Measurements from ENCODE around the gene PTEN.

The PTEN gene

DNA sequence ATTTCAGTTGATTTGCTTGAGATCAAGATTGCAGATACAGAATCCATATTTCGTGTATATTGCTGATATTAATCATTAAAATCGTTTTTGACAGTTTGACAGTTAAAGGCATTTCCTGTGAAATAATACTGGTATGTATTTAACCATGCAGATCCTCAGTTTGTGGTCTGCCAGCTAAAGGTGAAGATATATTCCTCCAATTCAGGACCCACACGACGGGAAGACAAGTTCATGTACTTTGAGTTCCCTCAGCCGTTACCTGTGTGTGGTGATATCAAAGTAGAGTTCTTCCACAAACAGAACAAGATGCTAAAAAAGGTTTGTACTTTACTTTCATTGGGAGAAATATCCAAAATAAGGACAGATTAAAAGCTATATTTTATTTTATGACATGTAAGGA is 94.3 kb downstream of the PTEN start:
- Histone ChIP-seq H3K9ac (ENCODE audit: low read length in 5 of 5) (no peak overlapping the region), H3K4me1 (ENCODE audit: control insufficient read depth in 5 of 5, insufficient read depth in 5 of 5, low read length in 5 of 5) (peaks cover 0 to 14% (median 6%) of the 10 kb centered on the region in 5 donors), H3K27ac (ENCODE audit: low read depth, low read length) (no peak overlapping the region), H3K4me3 (ENCODE audit: low read depth in 1 of 5, low read length in 5 of 5) (no peak overlapping the region), H3K27me3 (ENCODE audit: control insufficient read depth in 5 of 5, insufficient read depth in 4 of 5, low read length in 5 of 5) (no peaks in the 10 kb centered on the region), H3K9me3 (ENCODE audit: control insufficient read depth in 5 of 5, low read length in 5 of 5) (no peaks in the 10 kb centered on the region), H3K36me3 (ENCODE audit: control insufficient read depth in 5 of 5, insufficient read depth in 5 of 5, low read length in 5 of 5) (peaks cover 4 to 26% (median 22%) of the 10 kb centered on the region in 5 donors)

DNA sequence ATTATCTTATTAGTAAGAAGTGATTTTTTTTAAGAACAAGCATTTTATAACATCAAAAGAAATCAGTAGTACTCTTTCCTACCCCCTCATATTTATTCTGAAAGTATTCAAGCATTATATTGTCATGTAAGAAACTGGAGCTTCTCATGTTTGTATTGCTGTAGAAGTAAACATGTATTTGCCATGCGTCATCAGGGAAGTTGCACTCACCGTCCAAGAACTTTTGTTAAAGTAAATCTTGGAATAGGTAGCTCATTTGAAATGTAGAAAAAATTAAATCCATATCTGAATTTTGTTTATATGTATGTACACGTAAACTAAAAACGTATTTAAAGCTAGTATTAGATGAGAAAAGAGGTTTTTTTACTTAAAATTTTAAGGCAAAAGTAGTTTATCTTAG is 96.8 kb downstream of the PTEN start:
- H3K27ac ChIP-seq (ENCODE audit: low read depth, low read length): peak overlapping the region; percentile 76
- no peak overlapping the region for H3K4me3 ChIP-seq (ENCODE audit: low read depth in 1 of 5, low read length in 5 of 5)
- H3K36me3 ChIP-seq (ENCODE audit: control insufficient read depth in 5 of 5, insufficient read depth in 5 of 5, low read length in 5 of 5): peaks cover 4 to 29% (median 20%) of the 10 kb centered on the region in 5 donors
- H3K27me3 ChIP-seq (ENCODE audit: control insufficient read depth in 5 of 5, insufficient read depth in 4 of 5, low read length in 5 of 5): no peaks in the 10 kb centered on the region
- H3K9me3 ChIP-seq (ENCODE audit: control insufficient read depth in 5 of 5, low read length in 5 of 5): no peaks in the 10 kb centered on the region
- no peak overlapping the region for H3K9ac ChIP-seq (ENCODE audit: low read length in 5 of 5)
- peaks cover 0 to 14% (median 6%) of the 10 kb centered on the region in 5 donors for H3K4me1 ChIP-seq (ENCODE audit: control insufficient read depth in 5 of 5, insufficient read depth in 5 of 5, low read length in 5 of 5)

DNA sequence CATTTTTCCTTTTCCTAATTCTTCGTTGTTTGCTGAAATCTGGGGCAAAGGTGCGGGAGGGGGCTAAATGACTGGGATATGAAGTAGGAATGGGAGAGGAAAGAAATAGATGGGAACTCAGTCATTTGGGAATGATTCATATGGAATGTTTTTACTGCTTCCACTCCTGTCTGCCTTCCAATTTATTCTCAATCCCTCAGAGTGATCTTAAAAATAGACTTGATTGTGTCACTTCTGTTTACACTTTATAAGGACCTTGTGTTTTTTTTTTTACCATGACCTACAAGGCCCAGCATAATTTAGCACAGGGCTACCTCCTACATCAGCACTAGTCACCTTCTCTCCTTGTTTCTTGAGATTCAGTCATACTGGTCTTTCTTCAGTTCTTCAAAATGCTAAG is 97.9 kb downstream of the PTEN start:
- no peaks in the 10 kb centered on the region for H3K27me3 ChIP-seq (ENCODE audit: control insufficient read depth in 5 of 5, insufficient read depth in 4 of 5, low read length in 5 of 5)
- H3K9me3 ChIP-seq (ENCODE audit: control insufficient read depth in 5 of 5, low read length in 5 of 5): no peaks in the 10 kb centered on the region
- peaks cover 4 to 31% (median 23%) of the 10 kb centered on the region in 5 donors for H3K36me3 ChIP-seq (ENCODE audit: control insufficient read depth in 5 of 5, insufficient read depth in 5 of 5, low read length in 5 of 5)
- peak overlapping the region; percentile 76 for H3K27ac ChIP-seq (ENCODE audit: low read depth, low read length)
- no peak overlapping the region for H3K4me3 ChIP-seq (ENCODE audit: low read depth in 1 of 5, low read length in 5 of 5)
- peaks cover 0 to 14% (median 6%) of the 10 kb centered on the region in 5 donors for H3K4me1 ChIP-seq (ENCODE audit: control insufficient read depth in 5 of 5, insufficient read depth in 5 of 5, low read length in 5 of 5)
- no peak overlapping the region for H3K9ac ChIP-seq (ENCODE audit: low read length in 5 of 5)

DNA sequence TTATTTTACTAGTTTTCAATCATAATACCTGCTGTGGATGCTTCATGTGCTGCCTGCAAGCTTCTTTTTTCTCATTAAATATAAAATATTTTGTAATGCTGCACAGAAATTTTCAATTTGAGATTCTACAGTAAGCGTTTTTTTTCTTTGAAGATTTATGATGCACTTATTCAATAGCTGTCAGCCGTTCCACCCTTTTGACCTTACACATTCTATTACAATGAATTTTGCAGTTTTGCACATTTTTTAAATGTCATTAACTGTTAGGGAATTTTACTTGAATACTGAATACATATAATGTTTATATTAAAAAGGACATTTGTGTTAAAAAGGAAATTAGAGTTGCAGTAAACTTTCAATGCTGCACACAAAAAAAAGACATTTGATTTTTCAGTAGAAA is 103.0 kb downstream of the PTEN start:
- Histone ChIP-seq H3K9ac (ENCODE audit: low read length in 5 of 5) (no peak overlapping the region), H3K9me3 (ENCODE audit: control insufficient read depth in 5 of 5, low read length in 5 of 5) (no peaks in the 10 kb centered on the region), H3K27me3 (ENCODE audit: control insufficient read depth in 5 of 5, insufficient read depth in 4 of 5, low read length in 5 of 5) (no peaks in the 10 kb centered on the region), H3K4me1 (ENCODE audit: control insufficient read depth in 5 of 5, insufficient read depth in 5 of 5, low read length in 5 of 5) (peaks cover 0 to 7% (median 2%) of the 10 kb centered on the region in 5 donors), H3K27ac (ENCODE audit: low read depth, low read length) (no peak overlapping the region), H3K36me3 (ENCODE audit: control insufficient read depth in 5 of 5, insufficient read depth in 5 of 5, low read length in 5 of 5) (peaks cover 4 to 27% (median 14%) of the 10 kb centered on the region in 5 donors), H3K4me3 (ENCODE audit: low read depth in 1 of 5, low read length in 5 of 5) (no peak overlapping the region)

DNA sequence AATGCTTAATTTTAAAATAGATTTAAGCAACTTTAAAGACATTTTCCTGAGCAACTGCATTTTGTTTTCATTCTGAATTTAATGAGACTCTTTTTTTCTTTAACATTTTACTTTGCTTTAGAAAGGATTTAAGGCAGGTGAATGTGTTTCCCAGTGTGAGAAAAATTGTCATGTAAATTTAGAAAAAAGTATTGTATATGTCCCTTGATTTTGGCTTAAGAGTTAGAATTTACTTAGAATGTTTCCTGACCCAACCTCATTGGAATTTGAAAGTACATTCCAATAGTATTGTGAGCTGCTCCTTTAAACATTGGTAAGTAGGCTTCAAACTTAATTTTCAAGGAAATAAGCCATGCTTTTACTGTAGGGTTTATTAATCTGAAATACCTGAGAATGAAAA is 110.2 kb downstream of the PTEN start:
- no peaks in the 10 kb centered on the region for H3K27me3 ChIP-seq (ENCODE audit: control insufficient read depth in 5 of 5, insufficient read depth in 4 of 5, low read length in 5 of 5)
- H3K9me3 ChIP-seq (ENCODE audit: control insufficient read depth in 5 of 5, low read length in 5 of 5): no peaks in the 10 kb centered on the region
- H3K4me3 ChIP-seq (ENCODE audit: low read depth in 1 of 5, low read length in 5 of 5): no peak overlapping the region
- H3K27ac ChIP-seq (ENCODE audit: low read depth, low read length): no peak overlapping the region
- peaks cover 0 to 5% (median 0%) of the 10 kb centered on the region in 5 donors for H3K4me1 ChIP-seq (ENCODE audit: control insufficient read depth in 5 of 5, insufficient read depth in 5 of 5, low read length in 5 of 5)
- H3K9ac ChIP-seq (ENCODE audit: low read length in 5 of 5): no peak overlapping the region
- no peaks in the 10 kb centered on the region for H3K36me3 ChIP-seq (ENCODE audit: control insufficient read depth in 5 of 5, insufficient read depth in 5 of 5, low read length in 5 of 5)

DNA sequence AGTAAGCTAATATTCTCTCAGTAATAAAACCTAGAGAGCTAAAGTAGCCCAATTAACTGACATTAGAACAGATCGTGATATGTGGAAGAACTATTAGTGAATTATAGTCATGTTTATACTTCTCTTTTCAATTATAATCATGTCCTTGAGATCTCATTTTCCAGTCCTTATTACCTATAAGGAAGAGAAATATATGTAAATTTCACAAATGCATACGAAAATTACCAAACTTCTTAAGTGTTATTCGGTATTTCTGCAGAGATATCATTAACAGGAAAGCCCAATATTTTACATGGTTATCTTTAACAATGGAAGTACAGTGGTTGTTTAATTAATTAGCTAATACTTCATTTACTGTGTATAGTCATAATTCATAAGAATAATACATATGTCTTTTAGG is 110.7 kb downstream of the PTEN start:
- Histone ChIP-seq H3K36me3 (ENCODE audit: control insufficient read depth in 5 of 5, insufficient read depth in 5 of 5, low read length in 5 of 5) (no peaks in the 10 kb centered on the region), H3K9me3 (ENCODE audit: control insufficient read depth in 5 of 5, low read length in 5 of 5) (no peaks in the 10 kb centered on the region), H3K4me3 (ENCODE audit: low read depth in 1 of 5, low read length in 5 of 5) (no peak overlapping the region), H3K27ac (ENCODE audit: low read depth, low read length) (no peak overlapping the region), H3K4me1 (ENCODE audit: control insufficient read depth in 5 of 5, insufficient read depth in 5 of 5, low read length in 5 of 5) (peaks cover 0 to 8% (median 0%) of the 10 kb centered on the region in 5 donors), H3K27me3 (ENCODE audit: control insufficient read depth in 5 of 5, insufficient read depth in 4 of 5, low read length in 5 of 5) (no peaks in the 10 kb centered on the region), H3K9ac (ENCODE audit: low read length in 5 of 5) (no peak overlapping the region)

DNA sequence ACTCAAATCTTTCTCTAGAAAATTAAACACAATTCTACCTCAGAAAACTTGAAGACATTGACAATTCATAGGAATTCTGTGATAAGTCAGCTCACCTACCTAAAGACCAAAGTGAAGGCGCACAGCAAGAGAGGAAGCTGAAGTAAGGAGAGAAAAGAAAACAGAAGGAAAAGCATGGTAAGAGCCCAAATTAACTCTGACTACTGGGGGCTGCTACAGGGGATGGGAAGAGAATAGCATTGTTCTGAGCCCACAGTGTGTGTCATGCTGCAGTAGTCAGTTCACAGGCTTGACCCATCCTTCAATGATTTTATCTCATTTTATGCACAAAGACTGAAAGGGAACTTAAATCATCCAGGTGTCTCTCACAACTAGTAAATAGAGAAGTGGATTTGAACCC is 111.3 kb downstream of the PTEN start:
- Histone ChIP-seq H3K27me3 (ENCODE audit: control insufficient read depth in 5 of 5, insufficient read depth in 4 of 5, low read length in 5 of 5) (no peaks in the 10 kb centered on the region), H3K4me1 (ENCODE audit: control insufficient read depth in 5 of 5, insufficient read depth in 5 of 5, low read length in 5 of 5) (peaks cover 0 to 11% (median 0%) of the 10 kb centered on the region in 5 donors), H3K36me3 (ENCODE audit: control insufficient read depth in 5 of 5, insufficient read depth in 5 of 5, low read length in 5 of 5) (no peaks in the 10 kb centered on the region), H3K9ac (ENCODE audit: low read length in 5 of 5) (no peak overlapping the region), H3K9me3 (ENCODE audit: control insufficient read depth in 5 of 5, low read length in 5 of 5) (no peaks in the 10 kb centered on the region), H3K27ac (ENCODE audit: low read depth, low read length) (no peak overlapping the region), H3K4me3 (ENCODE audit: low read depth in 1 of 5, low read length in 5 of 5) (no peak overlapping the region)

DNA sequence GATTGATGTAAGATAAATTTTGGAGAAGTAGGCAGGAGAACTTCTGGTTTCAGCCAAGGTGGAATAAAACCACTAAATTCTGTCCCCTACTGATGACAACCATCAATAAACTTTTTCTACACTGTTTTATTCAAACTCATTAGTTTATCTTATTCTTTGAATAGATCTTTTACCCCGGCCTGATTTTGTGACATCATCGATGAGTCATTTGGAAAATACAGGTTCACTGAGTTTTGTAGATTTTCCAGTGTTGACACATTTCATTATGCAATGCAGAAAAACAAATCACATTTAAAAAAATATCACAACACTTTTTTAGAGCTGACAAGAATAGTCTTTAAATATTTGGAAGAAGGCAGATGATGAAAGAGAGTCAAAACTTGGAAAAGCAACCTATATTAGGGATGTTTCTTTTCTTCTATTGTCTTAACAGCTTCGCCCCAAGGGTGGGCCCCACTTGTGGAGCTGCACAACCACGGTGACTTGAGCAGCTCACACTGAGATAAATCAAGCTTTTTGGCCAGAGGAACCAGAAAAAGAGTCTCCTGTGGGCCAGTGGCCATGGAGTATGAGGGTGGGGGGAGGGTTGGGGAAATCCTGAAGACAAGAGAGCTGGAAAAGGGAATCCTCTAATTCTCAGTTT is 112.8 kb downstream of the PTEN start:
- Histone ChIP-seq H3K9me3 (ENCODE audit: control insufficient read depth in 5 of 5, low read length in 5 of 5) (no peaks in the 10 kb centered on the region), H3K4me1 (ENCODE audit: control insufficient read depth in 5 of 5, insufficient read depth in 5 of 5, low read length in 5 of 5) (peaks cover 0 to 11% (median 0%) of the 10 kb centered on the region in 5 donors), H3K9ac (ENCODE audit: low read length in 5 of 5) (no peak overlapping the region), H3K4me3 (ENCODE audit: low read depth in 1 of 5, low read length in 5 of 5) (no peak overlapping the region), H3K27ac (ENCODE audit: low read depth, low read length) (peak overlapping the region; percentile 9), H3K36me3 (ENCODE audit: control insufficient read depth in 5 of 5, insufficient read depth in 5 of 5, low read length in 5 of 5) (no peaks in the 10 kb centered on the region), H3K27me3 (ENCODE audit: control insufficient read depth in 5 of 5, insufficient read depth in 4 of 5, low read length in 5 of 5) (no peaks in the 10 kb centered on the region)

DNA sequence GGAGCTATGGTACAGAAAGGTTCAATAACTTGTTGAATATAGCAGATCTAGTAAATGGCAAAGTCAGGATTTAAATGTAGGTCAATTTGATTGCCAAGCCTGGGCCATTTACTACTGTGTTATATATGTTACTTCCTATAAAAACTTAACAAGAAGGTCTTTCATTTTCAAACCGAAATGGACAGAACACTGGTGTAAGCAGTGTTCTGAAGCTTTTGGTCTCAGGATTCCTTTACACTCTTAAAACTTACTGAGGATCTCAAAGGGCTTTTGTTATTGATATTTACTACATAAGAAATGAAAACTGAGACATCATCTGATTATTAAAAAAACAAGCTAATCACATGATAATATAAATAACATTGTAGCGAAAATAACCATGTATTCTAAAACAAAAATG is 114.7 kb downstream of the PTEN start:
- Histone ChIP-seq H3K9me3 (ENCODE audit: control insufficient read depth in 5 of 5, low read length in 5 of 5) (no peaks in the 10 kb centered on the region), H3K36me3 (ENCODE audit: control insufficient read depth in 5 of 5, insufficient read depth in 5 of 5, low read length in 5 of 5) (no peaks in the 10 kb centered on the region), H3K4me3 (ENCODE audit: low read depth in 1 of 5, low read length in 5 of 5) (no peak overlapping the region), H3K27me3 (ENCODE audit: control insufficient read depth in 5 of 5, insufficient read depth in 4 of 5, low read length in 5 of 5) (no peaks in the 10 kb centered on the region), H3K4me1 (ENCODE audit: control insufficient read depth in 5 of 5, insufficient read depth in 5 of 5, low read length in 5 of 5) (peaks cover 0 to 11% (median 0%) of the 10 kb centered on the region in 5 donors), H3K9ac (ENCODE audit: low read length in 5 of 5) (no peak overlapping the region), H3K27ac (ENCODE audit: low read depth, low read length) (no peak overlapping the region)

DNA sequence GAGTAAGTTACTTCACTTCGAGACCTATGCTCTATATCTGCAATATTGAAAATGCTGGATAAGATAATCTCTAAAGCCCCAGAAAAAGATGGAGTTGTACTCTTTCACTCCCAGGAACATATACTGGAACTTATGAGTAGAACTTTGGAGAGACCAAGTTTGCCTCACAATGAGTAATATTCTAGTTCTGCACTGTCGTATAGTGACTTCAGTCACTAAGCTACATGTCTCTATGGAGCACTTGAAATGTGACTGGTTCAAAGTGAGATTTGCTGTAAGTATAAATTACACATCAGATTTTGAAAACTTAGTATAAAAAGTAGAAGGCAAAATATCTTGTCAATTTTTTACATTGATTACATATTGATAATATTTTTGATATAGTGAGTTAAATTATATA is 116.4 kb downstream of the PTEN start:
- no peaks in the 10 kb centered on the region for H3K9me3 ChIP-seq (ENCODE audit: control insufficient read depth in 5 of 5, low read length in 5 of 5)
- no peak overlapping the region for H3K9ac ChIP-seq (ENCODE audit: low read length in 5 of 5)
- peaks cover 0 to 11% (median 0%) of the 10 kb centered on the region in 5 donors for H3K4me1 ChIP-seq (ENCODE audit: control insufficient read depth in 5 of 5, insufficient read depth in 5 of 5, low read length in 5 of 5)
- no peak overlapping the region for H3K4me3 ChIP-seq (ENCODE audit: low read depth in 1 of 5, low read length in 5 of 5)
- no peaks in the 10 kb centered on the region for H3K27me3 ChIP-seq (ENCODE audit: control insufficient read depth in 5 of 5, insufficient read depth in 4 of 5, low read length in 5 of 5)
- H3K36me3 ChIP-seq (ENCODE audit: control insufficient read depth in 5 of 5, insufficient read depth in 5 of 5, low read length in 5 of 5): no peaks in the 10 kb centered on the region
- H3K27ac ChIP-seq (ENCODE audit: low read depth, low read length): no peak overlapping the region

Measured in subcutaneous abdominal adipose tissue (tissue), 5 donors.